Prostate gland (tissue), 2 donors: ENCODE data around the gene ASPSCR1.

Source experiments
- CTCF ChIP-seq, 4 experiments: fragments of 200-600 bp in 2 of 4; fragments of 450-650 bp in 2 of 4; sonication (generic) in 2 of 4; IDR thresholded peaks; 1 replicate in 3 of 4; 2 replicates in 1 of 4; pipeline ENCODE4 v1.5.1; 2016 to 2019; ENCODE audit warnings: antibody characterized with exemption in 4 of 4, mild to moderate bottlenecking in 2 of 4, moderate library complexity in 2 of 4
- POLR2A ChIP-seq: fragments of 450-650 bp; IDR thresholded peaks from one replicate; pipeline ENCODE4 v1.6.1; 2016; ENCODE audit warnings: antibody characterized with exemption, mild to moderate bottlenecking
- POLR2AphosphoS5 ChIP-seq: sonication (generic); formaldehyde crosslinking; IDR thresholded peaks from one replicate; pipeline ENCODE4 v1.6.1; 2017; ENCODE audit warnings: antibody characterized with exemption

GRCh38 chr17:81961087-81961511 lies 16.3 kb upstream of the ASPSCR1 start, which contains the start of gene NOTUM:
- TF ChIP-seq CTCF (IDR thresholded peaks at IDR 0.05) = peak in 2 of 4 experiments; percentile 13 to 18
- TF ChIP-seq POLR2AphosphoS5 = no peak
- no peak for TF ChIP-seq POLR2A
